IMR-90 (cell line): ENCODE measurements around the gene PCNX2. TPM values are rescaled to one million over a fixed set of nuclear protein-coding genes. Genes with fewer than 3 reads are reported as not detected.

Experiments used
- ATAC-seq: fragments of 200-7000 bp; cut with Tn5 transposase; 2 replicates; pipeline ENCODE4 v1.9.1; 2020; ENCODE audit warnings: low read depth, mild to moderate bottlenecking, moderate library complexity
- BruUV-seq: library from RNA; stranded (reverse); fragments of 400-500 nt; replicated peaks from 2 replicates; lab custom pipeline; 2021; lab: Mats Ljungman, UMichigan
- CTCF ChIA-PET: fragments of 300-600 bp; formaldehyde crosslinking; extraction: SDS; loops from one replicate; lab custom pipeline; 2021; ENCODE audit warnings: antibody characterized with exemption; lab: Yijun Ruan, JAX
- POLR2A ChIA-PET: fragments of 300-600 bp; sonication (Branson Sonifier 250); formaldehyde crosslinking; loops from one replicate; lab custom pipeline; 2022; ENCODE audit warnings: antibody characterized with exemption; ENCODE audit not compliant: unreplicated experiment; lab: Charles Lee
- DNase-seq: peaks from one replicate; pipeline ENCODE4 v3.0.0; 2013
- H2AFZ ChIP-seq: replicated peaks from 2 replicates; pipeline ENCODE3; 2013; ENCODE audit warnings: low read length, mild to moderate bottlenecking; ENCODE audit not compliant: poor library complexity
- H2AK5ac ChIP-seq: 2 replicates; pipeline ENCODE4 v1.6.1; 2013; ENCODE audit warnings: low read depth, low read length, inconsistent platforms
- H2AK9ac ChIP-seq: replicated peaks from 2 replicates; pipeline ENCODE3; 2013; ENCODE audit warnings: mild to moderate bottlenecking, low read depth, low read length, moderate library complexity; ENCODE audit not compliant: poor library complexity
- H2BK120ac ChIP-seq: 2 replicates; pipeline ENCODE4 v1.6.1; 2013; ENCODE audit warnings: low read depth, low read length, inconsistent platforms
- H2BK15ac ChIP-seq: 3 replicates; pipeline ENCODE4 v1.6.1; 2013; ENCODE audit warnings: low read depth, low read length, inconsistent platforms
- H2BK20ac ChIP-seq: 2 replicates; pipeline ENCODE4 v1.6.1; 2013; ENCODE audit warnings: low read depth, mild to moderate bottlenecking, inconsistent platforms, low read length, moderate library complexity
- H2BK5ac ChIP-seq: 2 replicates; pipeline ENCODE4 v1.6.1; 2013; ENCODE audit warnings: mild to moderate bottlenecking, low read depth, low read length, inconsistent platforms; ENCODE audit not compliant: poor library complexity, severe bottlenecking
- H3K14ac ChIP-seq: replicated peaks from 2 replicates; pipeline ENCODE4 v1.6.1; 2013; ENCODE audit warnings: low read depth, low read length, inconsistent platforms
- H3K18ac ChIP-seq: 2 replicates; pipeline ENCODE4 v1.6.1; 2013; ENCODE audit warnings: low read depth, low read length, control low read depth
- H3K23ac ChIP-seq: 2 replicates; pipeline ENCODE4 v1.6.1; 2013; ENCODE audit warnings: low read depth, low read length, inconsistent platforms
- H3K27ac ChIP-seq: 2 replicates; pipeline ENCODE4 v1.5.1; 2013; ENCODE audit warnings: mild to moderate bottlenecking, control low read depth, low read length; ENCODE audit not compliant: insufficient read depth
- H3K27me3 ChIP-seq: 2 replicates; pipeline ENCODE4 v1.6.1; 2013; ENCODE audit warnings: low read length; ENCODE audit not compliant: control insufficient read depth, insufficient read depth
- H3K36me3 ChIP-seq: 2 replicates; pipeline ENCODE4 v1.6.1; 2013; ENCODE audit warnings: low read length, mixed read lengths; ENCODE audit not compliant: control insufficient read depth, insufficient read depth
- H3K4ac ChIP-seq: 2 replicates; pipeline ENCODE4 v1.6.1; 2013; ENCODE audit warnings: low read depth, low read length, inconsistent platforms
- H3K4me1 ChIP-seq: 2 replicates; pipeline ENCODE4 v1.6.1; 2013; ENCODE audit warnings: low read length, mixed read lengths; ENCODE audit not compliant: control insufficient read depth, insufficient read depth
- H3K4me2 ChIP-seq: 2 replicates; pipeline ENCODE4 v1.6.1; 2013; ENCODE audit warnings: low read depth, mild to moderate bottlenecking, control low read depth, low read length, moderate library complexity
- H3K4me3 ChIP-seq: 2 replicates; pipeline ENCODE4 v1.5.1; 2013; ENCODE audit warnings: low read depth, mild to moderate bottlenecking, control low read depth, low read length, moderate library complexity; ENCODE audit not compliant: insufficient read depth
- H3K56ac ChIP-seq: 2 replicates; pipeline ENCODE4 v1.6.1; 2013; ENCODE audit warnings: low read length, inconsistent platforms; ENCODE audit not compliant: insufficient read depth; ENCODE audit errors: extremely low read depth
- H3K79me1 ChIP-seq, 2 experiments: 2 replicates each; pipeline ENCODE4 v1.6.1; 2013; ENCODE audit warnings: low read length in 2 of 2, inconsistent platforms in 1 of 2, low read depth in 1 of 2
- H3K9ac ChIP-seq: 2 replicates; pipeline ENCODE4 v1.6.1; 2013; ENCODE audit warnings: low read depth, low read length, control low read depth
- H3K9me1 ChIP-seq: 2 replicates; pipeline ENCODE4 v1.6.1; 2013; ENCODE audit warnings: low read length, inconsistent platforms; ENCODE audit not compliant: insufficient read depth
- H3K9me3 ChIP-seq: 2 replicates; pipeline ENCODE4 v1.6.1; 2013; ENCODE audit warnings: low read length; ENCODE audit not compliant: control insufficient read depth, insufficient read depth
- H4K20me1 ChIP-seq: 2 replicates; pipeline ENCODE4 v1.6.1; 2013; ENCODE audit warnings: low read length, inconsistent platforms; ENCODE audit not compliant: insufficient read depth
- H4K5ac ChIP-seq: 2 replicates; pipeline ENCODE4 v1.6.1; 2013; ENCODE audit warnings: mild to moderate bottlenecking, low read depth, low read length, control low read depth
- H4K8ac ChIP-seq, 2 experiments: 2 replicates each; pipeline ENCODE4 v1.6.1; 2013; ENCODE audit warnings: low read depth in 2 of 2, low read length in 2 of 2, control low read depth in 1 of 2, inconsistent platforms in 1 of 2
- H4K91ac ChIP-seq: 2 replicates; pipeline ENCODE4 v1.6.1; 2013; ENCODE audit warnings: low read depth, low read length, inconsistent platforms; ENCODE audit not compliant: insufficient read depth
- CEBPB ChIP-seq: IDR thresholded peaks from 2 replicates; pipeline ENCODE4 v1.6.1; 2012; ENCODE audit warnings: low read depth, low read length, improper control_type of control experiment
- FOS ChIP-seq: fragments of 150-350 bp; IDR thresholded peaks from 2 replicates; pipeline ENCODE4 v1.6.1; 2016; ENCODE audit warnings: low read depth, low read length
- WGBS, 2 experiments: methylation state at CpG; one replicate each; pipeline versions ENCODE4 v1.1.5 to v1.1.7; 2013; ENCODE audit warnings: missing lambda C conversion rate in 2 of 2; ENCODE audit not compliant: insufficient read length in 1 of 2; ENCODE audit errors: extremely low coverage in 2 of 2; 5-methylcytosine and 5-hydroxymethylcytosine counted together
- dilution Hi-C: fragments of 300-500 bp; cut with HindIII; formaldehyde crosslinking; loops from one replicate; pipeline ENCODE4 v1.14.3; 2018; ENCODE audit warnings: low sequenced_read_pairs; ENCODE audit not compliant: unreplicated experiment
- in situ Hi-C: fragments of 300-500 bp; cut with MboI; formaldehyde crosslinking; loops from 3 replicates; pipeline ENCODE4 v1.14.3; 2019; ENCODE audit warnings: low sequenced_read_pairs, inconsistent platforms, mixed read lengths
- intact Hi-C: fragments of 100-400 bp; cut with micrococcal nuclease; formaldehyde crosslinking; loops from 2 replicates; pipeline ENCODE4 v1.10.0; 2022
- polyA plus RNA-seq, 3 experiments: library from polyadenylated mRNA; depleted of rRNA; stranded (reverse); fragments of >200 nt; gene quantifications; 2 replicates each; pipeline ENCODE4 v1.2.3, GENCODE V29; 2012; ENCODE audit warnings: low replicate concordance in 1 of 3
- total RNA-seq: library from RNA; depleted of rRNA; stranded (reverse); fragments of >200 nt; gene quantifications from 2 replicates; pipeline ENCODE4 v1.2.3, GENCODE V29; 2012

The PCNX2 gene
- total and polyA plus RNA-seq, 2 of the 4 experiments (the other 2 are of a cell fraction): 15.9 to 22.6 TPM

- DNase-seq: peak; percentile 57
- Histone ChIP-seq H2BK20ac (no peak overlapping the region), H3K4ac (no peak overlapping the region), H3K23ac (no peak overlapping the region), H3K79me1 (no peaks in the 10 kb centered on the region), H3K18ac (no peak overlapping the region), H3K9me3 (no peaks in the 10 kb centered on the region), H4K8ac (no peak overlapping the region), H3K9me1 (no peaks in the 10 kb centered on the region), H2AK9ac (no peak overlapping the region), H4K91ac (no peak overlapping the region), H3K9ac (no peak overlapping the region), H2BK5ac (no peak overlapping the region), H2AK5ac (no peak overlapping the region), H2BK15ac (no peak overlapping the region), H3K56ac (no peak overlapping the region), H4K20me1 (no peaks in the 10 kb centered on the region), H2AFZ (no peak overlapping the region), H3K27ac (no peak overlapping the region), H3K4me1 (no peaks in the 10 kb centered on the region; the same call in 1 of the 2 replicates), H3K4me2 (no peak overlapping the region), H3K36me3 (no peaks in the 10 kb centered on the region), H3K4me3 (no peak overlapping the region), H4K5ac (no peak overlapping the region), H3K14ac (no peak overlapping the region), H3K27me3 (no peaks in the 10 kb centered on the region), H2BK120ac (no peak overlapping the region)
- dilution Hi-C loops (no loop called here), intact Hi-C loops (no loop called here), in situ Hi-C loops (no loop called here)
- ChIA-PET POLR2A (no interaction called here), CTCF (no interaction called here)
- BruUV-seq: no TSS peak
- peak; percentile 21; the same call in 1 of the 2 replicates for ATAC-seq
- TF ChIP-seq CEBPB (peak; percentile 83), FOS (no peak)
- WGBS, 2 experiments: no CpG with 5 or more reads among the region's 3 CpGs
Observed at GRCh38 chr1:233033361-233033760, 262.2 kb downstream of the PCNX2 start.
